ENCODE results near the gene NPAT. TPM values are rescaled to one million over a fixed set of nuclear protein-coding genes. Genes with fewer than 3 reads are reported as not detected.

Gene NPAT
- total and polyA plus RNA-seq, 2 of the 4 experiments (the other 2 are of a cell fraction), result 3.1 to 10.6 TPM

GRCh38 chr11:108204376-108204775 lies 18.1 kb downstream of the NPAT start:
- H3K9me1 ChIP-seq (ENCODE audit: insufficient read depth, low read length), result peaks cover 5% of the 10 kb centered on the region; the same call in 1 of the 2 replicates
- H4K8ac ChIP-seq (ENCODE audit: low read depth in 2 of 2, low read length in 2 of 2), result no peak overlapping the region
- no TSS peak for BruUV-seq (replicated peaks)
- H2AK5ac ChIP-seq (ENCODE audit: low read depth, low read length), result no peak overlapping the region
- TF ChIP-seq MXI1 (IDR thresholded peaks at IDR 0.05; ENCODE audit: borderline replicate concordance, low read depth, low read length), result no peak
- TF ChIP-seq SMC3 (IDR thresholded peaks at IDR 0.05; ENCODE audit: low read depth, low read length), result no peak
- TF ChIP-seq MAFK (IDR thresholded peaks at IDR 0.05; ENCODE audit: low read depth, low read length), result no peak
- TF ChIP-seq CEBPB (IDR thresholded peaks at IDR 0.05; ENCODE audit: low read depth, low read length), result no peak
- TF ChIP-seq RCOR1 (IDR thresholded peaks at IDR 0.05; ENCODE audit: insufficient replicate concordance, low read length), result no peak
- no peak for TF ChIP-seq USF2 (IDR thresholded peaks at IDR 0.05; ENCODE audit: low read depth, low read length)
- no peak for TF ChIP-seq ELK1 (IDR thresholded peaks at IDR 0.05; ENCODE audit: borderline replicate concordance, low read depth, low read length)
- no peak for TF ChIP-seq POLR2A (IDR thresholded peaks at IDR 0.05; ENCODE audit: low read depth, low read length)
- no peak for TF ChIP-seq RFX5 (IDR thresholded peaks at IDR 0.05; ENCODE audit: low read depth, low read length)
- no peak for TF ChIP-seq BHLHE40 (IDR thresholded peaks at IDR 0.05; ENCODE audit: low read depth, low read length)
- TF ChIP-seq CTCF (conservative IDR thresholded peaks at IDR 0.05; ENCODE audit: low read depth, low read length), result no peak
- no peak for TF ChIP-seq FOS (IDR thresholded peaks at IDR 0.05; ENCODE audit: low read depth, low read length)
- TF ChIP-seq CHD1 (IDR thresholded peaks at IDR 0.05; ENCODE audit: low read depth, low read length), result no peak
- no peak for TF ChIP-seq RAD21 (IDR thresholded peaks at IDR 0.05; ENCODE audit: low read length)
- no peak for TF ChIP-seq NFE2L2 (IDR thresholded peaks at IDR 0.05; ENCODE audit: low read depth, low read length)
- no peak for TF ChIP-seq MAZ (IDR thresholded peaks at IDR 0.05; ENCODE audit: borderline replicate concordance, low read depth, low read length)
- peaks cover 35% of the 10 kb centered on the region for H3K36me3 ChIP-seq (ENCODE audit: control insufficient read depth, insufficient read depth, low read length)
- H3K79me1 ChIP-seq (ENCODE audit: low read depth in 1 of 2, low read length in 2 of 2), result peaks cover 17 to 66% of the 10 kb centered on the region in 2 experiments
- no peak overlapping the region for H4K91ac ChIP-seq (ENCODE audit: insufficient read depth, low read depth, low read length)
- no peak overlapping the region for H3K4ac ChIP-seq (ENCODE audit: low read depth, low read length)
- no peak overlapping the region for H2BK120ac ChIP-seq (ENCODE audit: low read depth, low read length)
- H2BK15ac ChIP-seq (ENCODE audit: low read depth, low read length), result no peak overlapping the region
- no peak overlapping the region for H2BK5ac ChIP-seq (ENCODE audit: low read depth, low read length, poor library complexity, severe bottlenecking)
- H3K14ac ChIP-seq (replicated peaks; ENCODE audit: low read depth, low read length), result no peak overlapping the region
- H2AFZ ChIP-seq (replicated peaks; ENCODE audit: low read length, poor library complexity), result no peak overlapping the region
- no peak overlapping the region for H3K4me3 ChIP-seq (ENCODE audit: insufficient read depth, low read depth, low read length)
- in situ Hi-C loops (cut with MboI; ENCODE audit: low sequenced_read_pairs), result no loop called here
- 95% methylated on average over 4 of the region's 9 CpGs; no CpG with 5 or more reads in 1 of the 2 experiments for WGBS, 2 experiments (ENCODE audit: extremely low coverage in 2 of 2, insufficient read length in 1 of 2)
- no peak overlapping the region for H3K56ac ChIP-seq (ENCODE audit: extremely low read depth, insufficient read depth, low read length)
- H3K27me3 ChIP-seq (ENCODE audit: control insufficient read depth, insufficient read depth, low read length), result no peaks in the 10 kb centered on the region
- H3K9me3 ChIP-seq (ENCODE audit: control insufficient read depth, insufficient read depth, low read length), result peaks cover 16% of the 10 kb centered on the region; the same call in 1 of the 2 replicates
- CTCF ChIA-PET, result no interaction called here
- H3K9ac ChIP-seq (ENCODE audit: low read depth, low read length), result no peak overlapping the region
- intact Hi-C loops (cut with micrococcal nuclease), result no loop called here
- no peak overlapping the region for H3K23ac ChIP-seq (ENCODE audit: low read depth, low read length)
- H3K4me1 ChIP-seq (ENCODE audit: control insufficient read depth, insufficient read depth, low read length), result peaks cover 3% of the 10 kb centered on the region
- no peak overlapping the region for H4K5ac ChIP-seq (ENCODE audit: low read depth, low read length)
- no peak overlapping the region for H2AK9ac ChIP-seq (replicated peaks; ENCODE audit: low read depth, low read length, poor library complexity)
- no peak overlapping the region for H2BK20ac ChIP-seq (ENCODE audit: low read depth, low read length)
- DNase-seq (no peak), ATAC-seq (ENCODE audit: low read depth) (no peak)
- H3K27ac ChIP-seq (ENCODE audit: insufficient read depth, low read length), result no peak overlapping the region
- POLR2A ChIA-PET (ENCODE audit: unreplicated experiment), result no interaction called here
- H3K4me2 ChIP-seq (ENCODE audit: low read depth, low read length), result no peak overlapping the region
- H3K18ac ChIP-seq (ENCODE audit: low read depth, low read length), result no peak overlapping the region
- dilution Hi-C loops (cut with HindIII; ENCODE audit: low sequenced_read_pairs, unreplicated experiment), result no loop called here
- no peaks in the 10 kb centered on the region for H4K20me1 ChIP-seq (ENCODE audit: insufficient read depth, low read length)
